NB4 (cell line): Measurements from ENCODE around the gene KDM4B.
A peak's percentile ranks its signal among the peaks of the same experiment; 100 is the strongest.

Source experiments
- DNase-seq: peaks from one replicate; pipeline ENCODE4 v3.0.0; 2010; ENCODE audit warnings: low read depth
- H3K4me3 ChIP-seq: one replicate; pipeline ENCODE4 v1.5.1; 2011; ENCODE audit warnings: mild to moderate bottlenecking, low read depth, low read length, moderate library complexity
- CTCF ChIP-seq: IDR thresholded peaks from one replicate; pipeline ENCODE4 v1.5.1; 2012; ENCODE audit warnings: low read depth, low read length
- MYC ChIP-seq: IDR thresholded peaks from 2 replicates; pipeline ENCODE4 v1.6.1; 2011; ENCODE audit warnings: low read depth, low read length
- POLR2A ChIP-seq: IDR thresholded peaks from 2 replicates; pipeline ENCODE4 v1.6.1; 2011; ENCODE audit warnings: mild to moderate bottlenecking; ENCODE audit not compliant: insufficient read length; ENCODE audit errors: extremely low read depth
- TF ChIP-seq, protein P1 (sequence below): IDR thresholded peaks from 2 replicates; pipeline ENCODE4 v1.6.1; 2011; ENCODE audit warnings: low read depth, low read length

KDM4B gene

GRCh38 chr19:5070331-5070730 is 101.4 kb downstream of the KDM4B start:
- TF ChIP-seq CTCF = no peak
- TF ChIP-seq, protein P1, sequence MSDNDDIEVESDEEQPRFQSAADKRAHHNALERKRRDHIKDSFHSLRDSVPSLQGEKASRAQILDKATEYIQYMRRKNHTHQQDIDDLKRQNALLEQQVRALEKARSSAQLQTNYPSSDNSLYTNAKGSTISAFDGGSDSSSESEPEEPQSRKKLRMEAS = no peak
- no peak for TF ChIP-seq POLR2A
- no peak for TF ChIP-seq MYC
- DNase-seq = no peak
- H3K4me3 ChIP-seq = no peak overlapping the region

DNA sequence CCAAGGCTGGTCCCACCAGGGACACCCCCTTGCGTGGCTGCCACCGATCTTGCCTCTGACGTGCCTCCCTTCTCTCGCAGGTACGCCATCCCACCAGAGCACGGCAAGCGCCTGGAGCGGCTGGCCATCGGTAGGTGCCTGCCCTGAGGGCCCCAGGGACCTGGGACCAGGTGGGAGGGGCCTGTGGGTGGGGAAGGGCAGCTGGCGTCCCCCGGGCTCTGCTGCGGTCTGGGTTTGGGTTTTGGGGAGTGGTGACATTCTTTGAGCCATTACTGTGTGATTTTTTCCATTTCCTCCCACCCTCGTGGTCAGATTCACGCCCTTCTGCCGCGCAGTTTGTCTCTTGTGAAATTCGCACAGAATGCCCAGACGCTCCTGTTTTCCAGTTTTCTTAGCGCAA is 102.0 kb downstream of the KDM4B start:
- no peak overlapping the region for H3K4me3 ChIP-seq
- no peak for TF ChIP-seq POLR2A
- TF ChIP-seq, protein P1 = no peak
- peak; percentile 51 for DNase-seq

DNA sequence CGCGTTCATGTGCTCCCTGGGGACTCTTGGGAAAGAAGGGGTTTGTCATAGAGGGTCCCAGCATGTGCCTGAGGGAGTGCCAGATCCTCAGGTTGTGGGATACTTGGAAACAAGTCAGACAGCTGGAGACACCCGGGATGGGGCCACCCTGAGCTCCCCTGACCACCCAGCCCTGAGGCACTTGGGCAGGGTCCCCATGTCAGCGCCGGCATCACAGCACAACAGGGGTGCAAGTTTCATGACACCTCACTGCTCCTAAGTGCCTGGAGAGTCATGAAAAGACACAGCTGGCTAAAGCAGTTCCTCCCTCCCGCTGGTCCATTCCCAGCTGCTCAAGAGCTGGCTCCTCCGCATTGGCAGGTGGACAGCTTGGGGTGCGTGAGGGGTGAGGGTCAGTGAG is 102.7 kb downstream of the KDM4B start:
- no peak for DNase-seq
- H3K4me3 ChIP-seq = no peak overlapping the region
- no peak for TF ChIP-seq POLR2A
- no peak for TF ChIP-seq MYC
- TF ChIP-seq CTCF = no peak
- TF ChIP-seq, protein P1 = no peak

DNA sequence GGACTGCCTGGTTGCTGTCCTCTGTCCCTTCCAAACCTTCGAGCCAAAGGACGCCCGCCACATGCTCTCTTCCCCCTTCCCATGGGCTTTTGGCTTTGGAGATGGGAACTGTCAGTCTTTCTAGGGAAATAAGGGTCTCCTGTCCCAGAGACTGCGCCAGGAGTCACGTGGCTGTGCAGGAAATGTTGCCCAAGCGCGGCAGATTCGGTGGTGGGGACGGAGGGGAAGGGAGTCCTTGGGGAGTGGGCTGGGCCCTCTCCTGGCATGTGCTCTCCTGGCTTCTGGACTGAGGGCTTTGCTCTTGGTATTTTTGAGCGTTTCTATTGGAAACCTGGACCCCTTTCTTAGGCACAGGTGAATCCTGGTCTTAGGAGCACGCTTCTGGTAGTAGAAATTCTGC is 103.2 kb downstream of the KDM4B start:
- H3K4me3 ChIP-seq = no peak overlapping the region
- TF ChIP-seq MYC (no peak), CTCF (no peak)
- TF ChIP-seq, protein P1 = peak; percentile 77
- peak; percentile 64 for DNase-seq

- no peak overlapping the region for H3K4me3 ChIP-seq
- DNase-seq = no peak
- TF ChIP-seq, protein P1 = no peak
- TF ChIP-seq POLR2A (no peak), MYC (no peak), CTCF (no peak)
Measured at GRCh38 chr19:5073153-5073844, 104.4 kb downstream of the KDM4B start.

GRCh38 chr19:5074407-5074806 is 105.5 kb downstream of the KDM4B start:
- peak; percentile 72 for DNase-seq
- TF ChIP-seq MYC = peak; percentile 20; the same call in 1 of the 2 replicates
- TF ChIP-seq, protein P1 = no peak
- TF ChIP-seq CTCF = no peak

More at GRCh38 chr19:5074407-5074806, 105.5 kb downstream of the KDM4B start:
- no peak overlapping the region for H3K4me3 ChIP-seq
